ENCODE data around the gene SORBS1. TPM values are rescaled to one million over a fixed set of nuclear protein-coding genes. Genes with fewer than 3 reads are reported as not detected.

Gene SORBS1
- total RNA-seq, 1 experiment from 2014 or later = 1.4 TPM

GRCh38 chr10:95540514-95541052 is 20.6 kb downstream of the SORBS1 start:
- DNase-seq (ENCODE audit: low read depth) = no peak

- no peak for DNase-seq (ENCODE audit: low read depth)
Observed at GRCh38 chr10:95539560-95540284, 21.4 kb downstream of the SORBS1 start.

GRCh38 chr10:95538412-95538811 is 22.8 kb downstream of the SORBS1 start:
- DNase-seq (ENCODE audit: low read depth) = no peak

GRCh38 chr10:95537542-95537927 is 23.6 kb downstream of the SORBS1 start:
- no peak for DNase-seq (ENCODE audit: low read depth)

GRCh38 chr10:95536894-95537541 is 24.2 kb downstream of the SORBS1 start:
- no peak for DNase-seq (ENCODE audit: low read depth)

- DNase-seq (ENCODE audit: low read depth) = no peak
Observed at GRCh38 chr10:95536017-95536416, 25.2 kb downstream of the SORBS1 start.

GRCh38 chr10:95535526-95535925 is 25.6 kb downstream of the SORBS1 start:
- no peak for DNase-seq (ENCODE audit: low read depth)

GRCh38 chr10:95533590-95533989 is 27.6 kb downstream of the SORBS1 start:
- DNase-seq (ENCODE audit: low read depth) = no peak

GRCh38 chr10:95532536-95532935 is 28.6 kb downstream of the SORBS1 start:
- no peak for DNase-seq (ENCODE audit: low read depth)

- DNase-seq (ENCODE audit: low read depth) = no peak
Observed at GRCh38 chr10:95531994-95532399, 29.2 kb downstream of the SORBS1 start.

GRCh38 chr10:95531058-95531809 is 29.9 kb downstream of the SORBS1 start:
- DNase-seq (ENCODE audit: low read depth) = no peak

- no peak for DNase-seq (ENCODE audit: low read depth)
Observed at GRCh38 chr10:95530561-95530960, 30.6 kb downstream of the SORBS1 start.

- no peak for DNase-seq (ENCODE audit: low read depth)
Observed at GRCh38 chr10:95530029-95530428, 31.1 kb downstream of the SORBS1 start.

- DNase-seq (ENCODE audit: low read depth) = no peak
Observed at GRCh38 chr10:95526044-95526443, 35.1 kb downstream of the SORBS1 start.

- DNase-seq (ENCODE audit: low read depth) = no peak
Observed at GRCh38 chr10:95525033-95525418, 36.1 kb downstream of the SORBS1 start.

- no peak for DNase-seq (ENCODE audit: low read depth)
Observed at GRCh38 chr10:95524358-95525032, 36.7 kb downstream of the SORBS1 start.

- DNase-seq (ENCODE audit: low read depth) = no peak
Observed at GRCh38 chr10:95522117-95522516, 39.1 kb downstream of the SORBS1 start.

GRCh38 chr10:95520617-95521016 is 40.6 kb downstream of the SORBS1 start:
- peak; percentile 17 for DNase-seq (ENCODE audit: low read depth)

GRCh38 chr10:95518455-95519452 is 42.4 kb downstream of the SORBS1 start:
- no peak for DNase-seq (ENCODE audit: low read depth)
